Ovary (tissue), 9 donors: ENCODE results near the gene BIN2. TPM values are rescaled to one million over a fixed set of nuclear protein-coding genes. Genes with fewer than 3 reads are reported as not detected.
"Not testable (repeated sequence)": the region's sequence is repeated elsewhere in the genome, so short reads cannot be mapped to it uniquely, and the experiment has no call there.

Experiments
- DNase-seq, 5 donors: peaks; one replicate each; pipeline ENCODE4 v3.0.0-alpha.2; 2019 to 2020
- H3K27ac ChIP-seq, 2 donors: fragments of 200-600 bp; one replicate each; pipeline versions ENCODE4 v1.5.1 to v1.8.0; 2019 to 2022
- H3K27me3 ChIP-seq: fragments of 200-600 bp; one replicate; pipeline ENCODE4 v1.8.0; 2022
- H3K36me3 ChIP-seq: fragments of 200-600 bp; sonication (generic); one replicate; pipeline ENCODE4 v1.5.1; 2019
- H3K4me1 ChIP-seq: one replicate; pipeline ENCODE4 v1.8.1; 2013; ENCODE audit warnings: mild to moderate bottlenecking, moderate library complexity; ENCODE audit not compliant: insufficient read depth
- H3K4me3 ChIP-seq: fragments of 200-600 bp; sonication (generic); one replicate; pipeline ENCODE4 v1.5.1; 2017
- H3K9me3 ChIP-seq, 2 donors: fragments of 200-600 bp in 1 of 2; sonication (generic) in 1 of 2; one replicate each; pipeline versions ENCODE4 v1.5.1 to v1.8.1; 2013 to 2019; ENCODE audit warnings: mild to moderate bottlenecking in 1 of 2, moderate library complexity in 1 of 2
- EP300 ChIP-seq: sonication (generic); formaldehyde crosslinking; IDR thresholded peaks from one replicate; pipeline ENCODE4 v1.6.1; 2017; ENCODE audit warnings: antibody characterized with exemption
- POLR2A ChIP-seq: fragments of 450-650 bp; IDR thresholded peaks from one replicate; pipeline ENCODE4 v1.6.1; 2017; ENCODE audit warnings: antibody characterized with exemption, mild to moderate bottlenecking, moderate library complexity
- WGBS, 3 donors: extraction: QIAGEN DNeasy Blood & Tissue Kit in 1 of 3; methylation state at CpG; one replicate each; pipeline versions ENCODE4 v1.1.5 to v1.1.7; 2013 to 2017; 5-methylcytosine and 5-hydroxymethylcytosine counted together
- intact Hi-C, 4 donors: fragments of 100-400 bp; cut with DNase I; formaldehyde crosslinking; loops; one replicate each; pipeline versions ENCODE4 v1.11.0 to v1.15.1; 2022 to 2023
- polyA plus RNA-seq, 2 donors: library from polyadenylated mRNA; stranded (reverse); fragments of 200-250 nt in 1 of 2; fragments of 350-450 nt in 1 of 2; fragmentation: Illumina TruSeq in 1 of 2; extraction: RNeasy Lipid Tissue Mini Kit (QIAGEN cat#74804) in 1 of 2; gene quantifications; one replicate each; pipeline ENCODE4 v1.2.3, GENCODE V29; 2013 to 2014
- total RNA-seq, 7 donors: library from RNA; depleted of rRNA in 2 of 7; stranded (reverse); fragments of >200 nt in 2 of 7; fragmentation: NEBNext Ultra II Directional in 3 of 7; extraction: Animal tissue kit (Norgen Biotek cat#: 25700) in 3 of 7; gene quantifications; one replicate each; pipeline versions ENCODE4 v1.1.0 to v1.2.4, GENCODE V29; 2016 to 2023
- TF ChIP-seq, protein P1 (sequence below), 3 donors: fragments of 450-650 bp in 2 of 3; fragments of 200-600 bp in 1 of 3; IDR thresholded peaks; one replicate each; pipeline versions ENCODE4 v1.5.1 to v1.8.0; 2016 to 2022; ENCODE audit warnings: antibody characterized with exemption in 3 of 3, mild to moderate bottlenecking in 1 of 3
- donor health status: DM: no; HTN: no; CAD: no; lungs with moderate emphysema.
- donor health status: DM: no; HTN: no; CAD: no.
- donor health status: Bipolar disorder and iron deficiency.
- donor health status: DM: yes; HTN: yes; CAD: no.
- donor health status: DM: no; HTN: no; CAD: no.
- donor health status: DM: yes; HTN: yes; CAD: no.

Gene BIN2
- total and polyA plus RNA-seq, 9 donors: 1.1 to 7.6 (median 1.5) TPM

GRCh38 chr12:51318846-51319599, 5.0 kb downstream of the BIN2 start:
- 61 to 74% (median 68%) methylated on average over 3 of the region's 3 CpGs for WGBS, 3 donors
- H3K36me3 ChIP-seq: no peaks in the 10 kb centered on the region
- no peaks in the 10 kb centered on the region for H3K9me3 ChIP-seq
- intact Hi-C loops: no loop called here
- DNase-seq: no peak
- no peak overlapping the region for H3K4me3 ChIP-seq
- H3K27me3 ChIP-seq: no peaks in the 10 kb centered on the region
- no peaks in the 10 kb centered on the region for H3K4me1 ChIP-seq
- no peak for TF ChIP-seq POLR2A
- TF ChIP-seq EP300: no peak
- TF ChIP-seq, protein P1, sequence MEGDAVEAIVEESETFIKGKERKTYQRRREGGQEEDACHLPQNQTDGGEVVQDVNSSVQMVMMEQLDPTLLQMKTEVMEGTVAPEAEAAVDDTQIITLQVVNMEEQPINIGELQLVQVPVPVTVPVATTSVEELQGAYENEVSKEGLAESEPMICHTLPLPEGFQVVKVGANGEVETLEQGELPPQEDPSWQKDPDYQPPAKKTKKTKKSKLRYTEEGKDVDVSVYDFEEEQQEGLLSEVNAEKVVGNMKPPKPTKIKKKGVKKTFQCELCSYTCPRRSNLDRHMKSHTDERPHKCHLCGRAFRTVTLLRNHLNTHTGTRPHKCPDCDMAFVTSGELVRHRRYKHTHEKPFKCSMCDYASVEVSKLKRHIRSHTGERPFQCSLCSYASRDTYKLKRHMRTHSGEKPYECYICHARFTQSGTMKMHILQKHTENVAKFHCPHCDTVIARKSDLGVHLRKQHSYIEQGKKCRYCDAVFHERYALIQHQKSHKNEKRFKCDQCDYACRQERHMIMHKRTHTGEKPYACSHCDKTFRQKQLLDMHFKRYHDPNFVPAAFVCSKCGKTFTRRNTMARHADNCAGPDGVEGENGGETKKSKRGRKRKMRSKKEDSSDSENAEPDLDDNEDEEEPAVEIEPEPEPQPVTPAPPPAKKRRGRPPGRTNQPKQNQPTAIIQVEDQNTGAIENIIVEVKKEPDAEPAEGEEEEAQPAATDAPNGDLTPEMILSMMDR (IDR thresholded peaks at IDR 0.05): no peak
- no peak overlapping the region for H3K27ac ChIP-seq

GRCh38 chr12:51318057-51318806, 5.7 kb downstream of the BIN2 start:
- WGBS, 3 donors: 89 to 90% (median 90%) methylated on average over 8 of the region's 8 CpGs
- intact Hi-C loops, H3K27ac ChIP-seq, H3K27me3 ChIP-seq, H3K4me3 ChIP-seq, H3K9me3 ChIP-seq, H3K4me1 ChIP-seq, DNase-seq, H3K36me3 ChIP-seq: not testable (repeated sequence)

GRCh38 chr12:51311389-51311788, 12.6 kb downstream of the BIN2 start:
- H3K9me3 ChIP-seq: no peaks in the 10 kb centered on the region
- no peak overlapping the region for H3K4me3 ChIP-seq
- H3K27me3 ChIP-seq: no peaks in the 10 kb centered on the region
- 90 to 97% (median 97%) methylated on average over 1 of the region's 1 CpG for WGBS, 3 donors
- intact Hi-C loops: no loop called here
- TF ChIP-seq EP300 (no peak), POLR2A (no peak)
- TF ChIP-seq, protein P1 (IDR thresholded peaks at IDR 0.05): no peak
- H3K27ac ChIP-seq: no peak overlapping the region
- DNase-seq: no peak
- no peaks in the 10 kb centered on the region for H3K4me1 ChIP-seq
- H3K36me3 ChIP-seq: no peaks in the 10 kb centered on the region

- TF ChIP-seq EP300 (no peak), POLR2A (no peak)
- TF ChIP-seq, protein P1 (IDR thresholded peaks at IDR 0.05): no peak
- H3K4me3 ChIP-seq: no peak overlapping the region
- no peaks in the 10 kb centered on the region for H3K36me3 ChIP-seq
- no peak overlapping the region for H3K27ac ChIP-seq
- no peak for DNase-seq
- no peaks in the 10 kb centered on the region for H3K9me3 ChIP-seq
- H3K27me3 ChIP-seq: no peaks in the 10 kb centered on the region
- intact Hi-C loops: no loop called here
- H3K4me1 ChIP-seq: no peaks in the 10 kb centered on the region
- 72 to 76% (median 74%) methylated on average over 6 of the region's 6 CpGs for WGBS, 3 donors
These were observed 16.1 kb downstream of the BIN2 start for GRCh38 chr12:51307655-51308593.
